ENCODE measurements around the gene LRMDA. TPM values are rescaled to one million over a fixed set of nuclear protein-coding genes. Genes with fewer than 3 reads are reported as not detected.

LRMDA gene
- total RNA-seq, 1 donor from 2014 or later, result not detected

GRCh38 chr10:75439811-75440210, 8.4 kb downstream of the LRMDA start:
- intact Hi-C loops (cut with micrococcal nuclease), result no loop called here
- DNase-seq, result no peak
- H3K27ac Mint-ChIP-seq, result no peak overlapping the region
- peaks cover 10% of the 10 kb centered on the region for H3K27me3 Mint-ChIP-seq
- no peaks in the 10 kb centered on the region for H3K36me3 Mint-ChIP-seq (ENCODE audit: low read depth)
- no peak overlapping the region for H3K4me3 Mint-ChIP-seq
- H3K4me1 Mint-ChIP-seq, result no peaks in the 10 kb centered on the region
- peaks cover 11% of the 10 kb centered on the region for H3K9me3 Mint-ChIP-seq

- Mint-ChIP-seq H3K9me3 (peaks cover 11% of the 10 kb centered on the region), H3K27me3 (peaks cover 10% of the 10 kb centered on the region), H3K36me3 (ENCODE audit: low read depth) (no peaks in the 10 kb centered on the region), H3K27ac (no peak overlapping the region), H3K4me3 (no peak overlapping the region), H3K4me1 (no peaks in the 10 kb centered on the region)
- no peak for DNase-seq
- intact Hi-C loops (cut with micrococcal nuclease), result no loop called here
Measured at GRCh38 chr10:75440271-75440793, 8.9 kb downstream of the LRMDA start.

GRCh38 chr10:75441196-75441595, 9.8 kb downstream of the LRMDA start:
- no peak overlapping the region for H3K27ac Mint-ChIP-seq
- intact Hi-C loops (cut with micrococcal nuclease), result no loop called here

GRCh38 chr10:75441682-75442081, 10.3 kb downstream of the LRMDA start:
- no peak overlapping the region for H3K4me3 Mint-ChIP-seq
- H3K27ac Mint-ChIP-seq, result no peak overlapping the region
- H3K4me1 Mint-ChIP-seq, result no peaks in the 10 kb centered on the region
- H3K36me3 Mint-ChIP-seq (ENCODE audit: low read depth), result no peaks in the 10 kb centered on the region
- intact Hi-C loops (cut with micrococcal nuclease), result no loop called here
- peaks cover 10% of the 10 kb centered on the region for H3K27me3 Mint-ChIP-seq
- DNase-seq, result no peak
- peaks cover 11% of the 10 kb centered on the region for H3K9me3 Mint-ChIP-seq

More at GRCh38 chr10:75441196-75441595, 9.8 kb downstream of the LRMDA start:
- peaks cover 10% of the 10 kb centered on the region for H3K27me3 Mint-ChIP-seq
- no peak for DNase-seq
- H3K4me1 Mint-ChIP-seq, result no peaks in the 10 kb centered on the region
- no peak overlapping the region for H3K4me3 Mint-ChIP-seq
- peaks cover 11% of the 10 kb centered on the region for H3K9me3 Mint-ChIP-seq
- H3K36me3 Mint-ChIP-seq (ENCODE audit: low read depth), result no peaks in the 10 kb centered on the region

GRCh38 chr10:75443362-75443761, 11.9 kb downstream of the LRMDA start:
- intact Hi-C loops (cut with micrococcal nuclease), result no loop called here
- no peaks in the 10 kb centered on the region for H3K4me1 Mint-ChIP-seq
- H3K9me3 Mint-ChIP-seq, result peaks cover 11% of the 10 kb centered on the region
- H3K36me3 Mint-ChIP-seq (ENCODE audit: low read depth), result no peaks in the 10 kb centered on the region
- peaks cover 4% of the 10 kb centered on the region for H3K27me3 Mint-ChIP-seq
- no peak overlapping the region for H3K27ac Mint-ChIP-seq
- DNase-seq, result no peak
- no peak overlapping the region for H3K4me3 Mint-ChIP-seq

- Mint-ChIP-seq H3K27ac (no peak overlapping the region), H3K4me3 (no peak overlapping the region), H3K4me1 (no peaks in the 10 kb centered on the region), H3K9me3 (peaks cover 11% of the 10 kb centered on the region), H3K27me3 (peaks cover 4% of the 10 kb centered on the region), H3K36me3 (ENCODE audit: low read depth) (no peaks in the 10 kb centered on the region)
- no peak for DNase-seq
- intact Hi-C loops (cut with micrococcal nuclease), result no loop called here
Measured at GRCh38 chr10:75444781-75445386, 13.5 kb downstream of the LRMDA start.

- Mint-ChIP-seq H3K27me3 (peaks cover 4% of the 10 kb centered on the region), H3K36me3 (ENCODE audit: low read depth) (no peaks in the 10 kb centered on the region), H3K27ac (no peak overlapping the region)
Measured at GRCh38 chr10:75446508-75446907, 15.1 kb downstream of the LRMDA start.

GRCh38 chr10:75448166-75448565, 16.7 kb downstream of the LRMDA start:
- Mint-ChIP-seq H3K27ac (no peak overlapping the region), H3K4me1 (no peaks in the 10 kb centered on the region), H3K36me3 (ENCODE audit: low read depth) (no peaks in the 10 kb centered on the region), H3K27me3 (no peaks in the 10 kb centered on the region), H3K4me3 (no peak overlapping the region), H3K9me3 (peaks cover 5% of the 10 kb centered on the region)
- intact Hi-C loops (cut with micrococcal nuclease), result no loop called here
- no peak for DNase-seq

More at GRCh38 chr10:75446508-75446907, 15.1 kb downstream of the LRMDA start:
- Mint-ChIP-seq H3K4me1 (no peaks in the 10 kb centered on the region), H3K9me3 (peaks cover 11% of the 10 kb centered on the region), H3K4me3 (no peak overlapping the region)
- intact Hi-C loops (cut with micrococcal nuclease), result no loop called here
- no peak for DNase-seq

GRCh38 chr10:75449382-75450074, 18.1 kb downstream of the LRMDA start:
- intact Hi-C loops (cut with micrococcal nuclease), result no loop called here
- Mint-ChIP-seq H3K9me3 (no peaks in the 10 kb centered on the region), H3K4me1 (no peaks in the 10 kb centered on the region), H3K27me3 (no peaks in the 10 kb centered on the region), H3K27ac (no peak overlapping the region), H3K36me3 (ENCODE audit: low read depth) (no peaks in the 10 kb centered on the region), H3K4me3 (no peak overlapping the region)
- DNase-seq, result no peak

- DNase-seq, result no peak
- H3K4me3 Mint-ChIP-seq, result no peak overlapping the region
- intact Hi-C loops (cut with micrococcal nuclease), result no loop called here
- H3K27ac Mint-ChIP-seq, result no peak overlapping the region
- no peaks in the 10 kb centered on the region for H3K27me3 Mint-ChIP-seq
- no peaks in the 10 kb centered on the region for H3K36me3 Mint-ChIP-seq (ENCODE audit: low read depth)
- H3K9me3 Mint-ChIP-seq, result no peaks in the 10 kb centered on the region
- H3K4me1 Mint-ChIP-seq, result no peaks in the 10 kb centered on the region
Measured at GRCh38 chr10:75450075-75450445, 18.6 kb downstream of the LRMDA start.

- H3K27me3 Mint-ChIP-seq, result no peaks in the 10 kb centered on the region
- H3K27ac Mint-ChIP-seq, result no peak overlapping the region
- no peaks in the 10 kb centered on the region for H3K9me3 Mint-ChIP-seq
- no peak for DNase-seq
- no peak overlapping the region for H3K4me3 Mint-ChIP-seq
- intact Hi-C loops (cut with micrococcal nuclease), result no loop called here
- no peaks in the 10 kb centered on the region for H3K36me3 Mint-ChIP-seq (ENCODE audit: low read depth)
- H3K4me1 Mint-ChIP-seq, result no peaks in the 10 kb centered on the region
Measured at GRCh38 chr10:75450644-75451640, 19.5 kb downstream of the LRMDA start.

GRCh38 chr10:75451831-75452230, 20.4 kb downstream of the LRMDA start:
- H3K9me3 Mint-ChIP-seq, result no peaks in the 10 kb centered on the region
- H3K4me3 Mint-ChIP-seq, result no peak overlapping the region
- H3K36me3 Mint-ChIP-seq (ENCODE audit: low read depth), result no peaks in the 10 kb centered on the region
- H3K27me3 Mint-ChIP-seq, result no peaks in the 10 kb centered on the region
- intact Hi-C loops (cut with micrococcal nuclease), result no loop called here
- no peaks in the 10 kb centered on the region for H3K4me1 Mint-ChIP-seq
- no peak for DNase-seq
- H3K27ac Mint-ChIP-seq, result no peak overlapping the region

- Mint-ChIP-seq H3K27ac (no peak overlapping the region), H3K36me3 (ENCODE audit: low read depth) (no peaks in the 10 kb centered on the region), H3K9me3 (no peaks in the 10 kb centered on the region), H3K4me1 (no peaks in the 10 kb centered on the region), H3K4me3 (no peak overlapping the region), H3K27me3 (peaks cover 2% of the 10 kb centered on the region)
- DNase-seq, result no peak
- intact Hi-C loops (cut with micrococcal nuclease), result no loop called here
Measured at GRCh38 chr10:75452997-75453396, 21.6 kb downstream of the LRMDA start.

GRCh38 chr10:75456122-75456521, 24.7 kb downstream of the LRMDA start:
- intact Hi-C loops (cut with micrococcal nuclease), result no loop called here
- Mint-ChIP-seq H3K27me3 (peaks cover 4% of the 10 kb centered on the region), H3K27ac (no peak overlapping the region), H3K4me3 (no peak overlapping the region), H3K36me3 (ENCODE audit: low read depth) (no peaks in the 10 kb centered on the region), H3K9me3 (no peaks in the 10 kb centered on the region), H3K4me1 (no peaks in the 10 kb centered on the region)
- DNase-seq, result no peak
